DND-41 (cell line): ENCODE results near the gene LRRC3.
A peak's percentile ranks its signal among the peaks of the same experiment; 100 is the strongest.

ENCODE experiments used
- ATAC-seq: fragments of 200-7000 bp; cut with Tn5 transposase; 3 replicates; pipeline ENCODE4 v1.9.1; 2021; ENCODE audit warnings: low read depth; ENCODE audit not compliant: insufficient read depth
- DNase-seq: peaks from one replicate; pipeline ENCODE4 v3.0.0-alpha.2; 2020
- H2AFZ ChIP-seq: 2 replicates; pipeline ENCODE4 v1.6.0; 2012; ENCODE audit warnings: low read depth, low read length
- H3K27ac ChIP-seq: 2 replicates; pipeline ENCODE4 v1.5.1; 2012; ENCODE audit warnings: low read length, inconsistent platforms
- H3K27me3 ChIP-seq: fragments of 200-600 bp; sonication (generic); 2 replicates; pipeline ENCODE4 v1.6.0; 2012; ENCODE audit warnings: low read length, mild to moderate bottlenecking, inconsistent platforms; ENCODE audit not compliant: insufficient read depth, poor library complexity
- H3K36me3 ChIP-seq: 2 replicates; pipeline ENCODE4 v1.5.1; 2012; ENCODE audit warnings: low read length, inconsistent platforms; ENCODE audit not compliant: insufficient read depth
- H3K4me1 ChIP-seq: 2 replicates; pipeline ENCODE4 v1.5.1; 2012; ENCODE audit warnings: mild to moderate bottlenecking, low read length; ENCODE audit not compliant: insufficient read depth
- H3K4me2 ChIP-seq: 2 replicates; pipeline ENCODE4 v1.6.0; 2012; ENCODE audit warnings: mild to moderate bottlenecking, moderate library complexity, low read length, inconsistent platforms; ENCODE audit not compliant: insufficient read depth
- H3K4me3 ChIP-seq, 2 experiments: fragments of 200-600 bp in 1 of 2; shearing (Covaris generic) in 1 of 2; 2 replicates each; pipeline ENCODE4 v1.5.1; 2012 to 2016; ENCODE audit warnings: inconsistent platforms in 2 of 2, low read length in 2 of 2, mild to moderate bottlenecking in 2 of 2, low read depth in 1 of 2, moderate library complexity in 1 of 2
- H3K79me2 ChIP-seq: 2 replicates; pipeline ENCODE4 v1.6.0; 2012; ENCODE audit warnings: low read length, inconsistent platforms; ENCODE audit not compliant: insufficient read depth
- H3K9ac ChIP-seq: 2 replicates; pipeline ENCODE4 v1.6.0; 2012; ENCODE audit warnings: low read depth, mild to moderate bottlenecking, inconsistent platforms, low read length, moderate library complexity
- H3K9me3 ChIP-seq: 2 replicates; pipeline ENCODE4 v1.5.1; 2012; ENCODE audit warnings: low read length, moderate library complexity, mild to moderate bottlenecking, inconsistent platforms; ENCODE audit not compliant: insufficient read depth, severe bottlenecking
- H4K20me1 ChIP-seq: 2 replicates; pipeline ENCODE4 v1.6.0; 2012; ENCODE audit warnings: low read length; ENCODE audit not compliant: insufficient read depth
- CTCF ChIP-seq: IDR thresholded peaks from 2 replicates; pipeline ENCODE4 v1.5.1; 2012; ENCODE audit warnings: borderline replicate concordance, low read length, moderate library complexity, mild to moderate bottlenecking; ENCODE audit not compliant: poor library complexity, severe bottlenecking; ENCODE audit errors: extremely low read depth
- EZH2 ChIP-seq: IDR thresholded peaks from 3 replicates; pipeline ENCODE4 v1.6.1; 2012; ENCODE audit warnings: borderline replicate concordance, low read depth, mild to moderate bottlenecking, moderate library complexity, low read length, inconsistent platforms; ENCODE audit not compliant: severe bottlenecking

Gene LRRC3

GRCh38 chr21:44509539-44509938 is 54.2 kb downstream of the LRRC3 start:
- Histone ChIP-seq H3K9me3 (no peaks in the 10 kb centered on the region), H3K27me3 (no peaks in the 10 kb centered on the region), H4K20me1 (0 out of 2 replicates have a peak, but pooled peaks cover 9% of the 10 kb centered on the region), H3K4me2 (no peak overlapping the region), H3K27ac (no peak overlapping the region), H3K4me3 (no peak overlapping the region), H3K79me2 (no peaks in the 10 kb centered on the region), H3K4me1 (peaks cover 4% of the 10 kb centered on the region), H2AFZ (no peak overlapping the region), H3K9ac (no peak overlapping the region), H3K36me3 (no peaks in the 10 kb centered on the region)
- peak; percentile 54 for TF ChIP-seq CTCF
- TF ChIP-seq EZH2, result no peak
- peak; percentile 35 for DNase-seq
- peak; percentile 62 for ATAC-seq

GRCh38 chr21:44510109-44510507 is 54.8 kb downstream of the LRRC3 start:
- H3K36me3 ChIP-seq, result no peaks in the 10 kb centered on the region
- H3K9ac ChIP-seq, result no peak overlapping the region
- H3K9me3 ChIP-seq, result no peaks in the 10 kb centered on the region
- H3K27ac ChIP-seq, result no peak overlapping the region
- H2AFZ ChIP-seq, result no peak overlapping the region
- H3K4me1 ChIP-seq, result peaks cover 4% of the 10 kb centered on the region
- H3K4me3 ChIP-seq, result no peak overlapping the region
- 0 out of 2 replicates have a peak, but pooled peaks cover 9% of the 10 kb centered on the region for H4K20me1 ChIP-seq
- no peaks in the 10 kb centered on the region for H3K79me2 ChIP-seq
- H3K4me2 ChIP-seq, result no peak overlapping the region
- DNase-seq (no peak), ATAC-seq (peak; percentile 8; the same call in 1 of the 3 replicates)
- no peak for TF ChIP-seq EZH2
- TF ChIP-seq CTCF, result no peak
- H3K27me3 ChIP-seq, result no peaks in the 10 kb centered on the region

GRCh38 chr21:44510508-44511218 is 55.4 kb downstream of the LRRC3 start:
- no peaks in the 10 kb centered on the region for H3K79me2 ChIP-seq
- peak; percentile 54 for DNase-seq
- no peak overlapping the region for H3K9ac ChIP-seq
- ATAC-seq, result peak; percentile 84
- 0 out of 2 replicates have a peak, but pooled peaks cover 9% of the 10 kb centered on the region for H4K20me1 ChIP-seq
- H3K36me3 ChIP-seq, result no peaks in the 10 kb centered on the region
- H3K27me3 ChIP-seq, result no peaks in the 10 kb centered on the region
- H2AFZ ChIP-seq, result no peak overlapping the region
- TF ChIP-seq CTCF (peak; percentile 90), EZH2 (no peak)
- peaks cover 4% of the 10 kb centered on the region for H3K4me1 ChIP-seq
- no peak overlapping the region for H3K4me3 ChIP-seq
- 0 out of 2 replicates have a peak overlapping the region, but pooled peaks have one; percentile 31 for H3K4me2 ChIP-seq
- H3K9me3 ChIP-seq, result no peaks in the 10 kb centered on the region
- no peak overlapping the region for H3K27ac ChIP-seq
